ENCODE measurements around the gene CYREN. TPM values are rescaled to one million over a fixed set of nuclear protein-coding genes. Genes with fewer than 3 reads are reported as not detected.

CYREN gene
- total RNA-seq, 1 donor from 2014 or later: 80.3 TPM

GRCh38 chr7:135197343-135197742, 26.8 kb upstream of the CYREN start:
- no peak for DNase-seq (ENCODE audit: low read depth)
- no peak overlapping the region for H3K4me3 ChIP-seq (ENCODE audit: low read depth, low read length)
- TF ChIP-seq CTCF (conservative IDR thresholded peaks at IDR 0.05; ENCODE audit: low read depth, low read length): no peak

DNA sequence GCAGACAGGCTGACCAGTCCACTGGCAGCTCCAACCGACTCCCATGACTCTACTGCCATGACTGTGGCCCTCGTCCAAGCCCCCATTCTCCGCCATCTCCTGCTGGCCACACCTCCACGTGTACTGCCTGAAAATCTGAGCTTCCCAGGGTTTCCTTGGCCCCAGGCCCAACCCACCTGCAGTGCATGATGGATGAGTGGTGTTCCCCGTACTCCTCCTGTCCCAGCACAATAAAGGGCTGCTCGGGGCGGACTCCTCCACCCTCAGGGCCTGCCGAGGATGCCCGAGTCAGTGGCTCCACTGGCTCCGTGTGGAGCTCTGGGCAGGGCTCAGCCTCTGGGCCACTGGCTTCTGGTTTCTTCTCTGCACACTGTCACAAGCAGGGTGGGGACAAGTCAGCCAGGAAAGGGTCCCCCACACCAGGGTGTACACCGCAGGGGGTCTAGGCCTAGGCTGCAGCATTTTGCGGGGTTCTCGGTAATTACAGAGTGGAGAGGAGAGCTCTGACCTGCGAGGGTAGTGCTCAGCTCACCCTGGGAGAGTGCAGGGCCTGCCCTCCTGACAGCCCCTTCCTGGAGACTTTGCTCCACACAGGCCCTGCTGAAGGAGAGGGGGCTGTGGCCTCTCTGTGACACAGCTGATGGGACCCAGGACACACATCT, 25.6 kb upstream of the CYREN start:
- no peak for DNase-seq (ENCODE audit: low read depth)
- H3K4me3 ChIP-seq (ENCODE audit: low read depth, low read length): no peak overlapping the region
- TF ChIP-seq CTCF (conservative IDR thresholded peaks at IDR 0.05; ENCODE audit: low read depth, low read length): no peak

DNA sequence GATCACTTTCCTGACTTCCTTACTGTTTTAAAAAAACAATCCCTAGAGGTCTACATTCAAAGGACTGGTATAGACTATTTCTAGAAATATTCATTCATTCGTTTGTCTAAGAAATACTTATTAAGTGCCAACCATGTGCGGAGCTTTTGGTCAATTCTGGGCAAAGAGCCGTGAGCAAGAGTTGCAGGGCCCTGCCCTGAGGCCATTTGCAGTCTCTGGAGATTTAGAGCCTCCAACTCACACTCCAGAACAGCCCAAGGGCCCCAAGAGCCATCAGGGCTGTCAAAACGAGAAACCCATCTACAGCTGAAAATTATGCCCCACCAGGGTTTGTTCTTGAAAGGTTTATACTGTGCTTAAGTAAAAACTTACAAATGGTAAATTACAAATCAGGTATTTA, 24.6 kb upstream of the CYREN start:
- no peak for TF ChIP-seq CTCF (conservative IDR thresholded peaks at IDR 0.05; ENCODE audit: low read depth, low read length)
- no peak for DNase-seq (ENCODE audit: low read depth)
- H3K4me3 ChIP-seq (ENCODE audit: low read depth, low read length): no peak overlapping the region

DNA sequence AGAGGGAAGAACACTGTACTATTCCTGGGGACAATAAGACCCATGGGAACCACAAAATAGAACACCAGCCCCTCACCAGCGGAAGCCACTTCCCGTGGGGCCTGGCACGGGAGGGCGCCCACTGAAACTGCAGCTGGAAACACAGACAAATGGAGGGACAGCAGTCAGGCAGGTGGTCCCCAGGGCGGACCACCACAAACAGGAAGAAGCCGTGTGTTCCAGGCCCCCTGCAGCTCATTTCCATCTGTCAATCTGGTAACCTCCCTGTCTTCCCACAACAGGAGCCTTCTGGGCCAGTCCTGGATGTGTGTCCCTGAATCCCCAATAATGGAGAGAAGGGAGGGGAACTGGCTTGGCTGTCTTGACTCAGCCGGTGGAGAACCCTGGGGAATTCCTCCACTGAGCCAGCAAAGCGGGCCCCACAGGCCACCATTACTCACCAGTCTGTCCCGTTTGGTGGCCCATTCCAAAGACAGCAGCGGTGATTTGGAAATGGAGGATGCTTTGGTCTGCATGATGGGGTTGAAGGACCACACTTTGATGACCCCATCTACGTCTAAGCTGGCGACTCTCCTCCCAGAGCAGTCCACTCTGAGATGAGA, 24.1 kb upstream of the CYREN start:
- TF ChIP-seq CTCF (conservative IDR thresholded peaks at IDR 0.05; ENCODE audit: low read depth, low read length): no peak
- no peak overlapping the region for H3K4me3 ChIP-seq (ENCODE audit: low read depth, low read length)
- DNase-seq (ENCODE audit: low read depth): no peak

GRCh38 chr7:135193615-135194081, 23.1 kb upstream of the CYREN start:
- no peak for TF ChIP-seq CTCF (conservative IDR thresholded peaks at IDR 0.05; ENCODE audit: low read depth, low read length)

GRCh38 chr7:135192914-135193536, 22.5 kb upstream of the CYREN start:
- no peak for DNase-seq (ENCODE audit: low read depth)
- no peak for TF ChIP-seq CTCF (conservative IDR thresholded peaks at IDR 0.05; ENCODE audit: low read depth, low read length)
- no peak overlapping the region for H3K4me3 ChIP-seq (ENCODE audit: low read depth, low read length)

More at GRCh38 chr7:135193615-135194081, 23.1 kb upstream of the CYREN start:
- no peak overlapping the region for H3K4me3 ChIP-seq (ENCODE audit: low read depth, low read length)
- no peak for DNase-seq (ENCODE audit: low read depth)
